ENCODE data around the gene EGFL7.

DNA sequence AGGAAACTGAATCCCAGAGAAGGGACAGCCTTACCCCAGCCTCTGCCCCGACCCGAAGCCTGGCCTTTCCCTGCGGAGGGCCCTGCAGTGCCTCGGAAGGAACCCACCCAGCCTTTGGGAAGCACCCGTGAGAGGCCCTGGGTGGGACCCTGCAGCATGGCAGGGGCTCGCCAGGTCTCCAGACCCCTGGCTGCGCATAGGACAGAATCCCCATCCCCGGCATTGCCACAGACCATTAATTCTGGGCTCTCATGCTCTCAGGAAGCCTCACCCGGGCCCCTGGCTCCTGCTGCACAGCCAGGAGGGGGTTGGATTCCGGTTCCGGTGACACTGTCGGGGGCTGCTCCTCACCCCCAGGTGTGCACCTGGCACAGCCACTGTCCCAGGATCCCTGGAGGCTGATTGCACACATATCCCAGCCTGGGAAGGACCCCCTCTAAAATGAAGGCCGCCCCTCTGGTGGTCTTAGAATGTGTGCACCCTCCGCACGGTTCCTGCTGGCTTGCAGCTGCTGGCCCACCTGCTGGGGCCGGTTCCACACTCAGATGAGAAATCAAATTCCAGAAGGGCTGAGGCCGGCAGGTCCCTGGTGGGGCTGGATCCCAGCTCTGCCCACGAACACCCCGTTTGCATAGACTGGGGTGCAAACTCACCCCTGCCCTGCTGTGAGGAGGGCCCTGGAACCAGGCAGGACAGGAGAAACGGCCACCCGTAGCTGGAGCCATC, 4.7 kb downstream of the EGFL7 start:
- TF ChIP-seq CTCF (IDR thresholded peaks at IDR 0.05) (no peak), POLR2A (IDR thresholded peaks at IDR 0.05) (no peak), POLR2AphosphoS5 (IDR thresholded peaks at IDR 0.05) (no peak)

All from gastroesophageal sphincter (tissue), 3 donors.